ENCODE results near the gene ATXN10. TPM values are rescaled to one million over a fixed set of nuclear protein-coding genes. Genes with fewer than 3 reads are reported as not detected.

ATXN10 gene
- total and polyA plus RNA-seq, 2 experiments from 2014 or later = 99.0 to 163 TPM

- TF ChIP-seq REST (IDR thresholded peaks at IDR 0.05; ENCODE audit: unreplicated experiment) (no peak), JUNB (IDR thresholded peaks at IDR 0.05; ENCODE audit: unreplicated experiment) (no peak), ZNF114 (CRISPR knock-in tag; IDR thresholded peaks at IDR 0.05) (no peak), ETS1 (IDR thresholded peaks at IDR 0.05) (no peak), ZNF331 (CRISPR knock-in tag; IDR thresholded peaks at IDR 0.05; ENCODE audit: low read depth) (no peak), CTCF (conservative IDR thresholded peaks at IDR 0.05; ENCODE audit: low read depth in 2 of 2) (no peak), EZH2 (IDR thresholded peaks at IDR 0.05; ENCODE audit: low read depth, unreplicated experiment) (no peak), EZH2phosphoT487 (IDR thresholded peaks at IDR 0.05; ENCODE audit: unreplicated experiment) (no peak), STAT1 (IDR thresholded peaks at IDR 0.05; ENCODE audit: unreplicated experiment) (no peak)
Measured at GRCh38 chr22:45740236-45740635, 68.6 kb downstream of the ATXN10 start (continued).

GRCh38 chr22:45742866-45743450 is 71.3 kb downstream of the ATXN10 start:
- Histone ChIP-seq H3K79me2 (replicated peaks; ENCODE audit: insufficient read depth) (peaks cover 12% of the 10 kb centered on the region; the same call in 1 of the 2 replicates), H3F3A (replicated peaks; ENCODE audit: low read depth) (no peaks in the 10 kb centered on the region), H3K4me1 (ENCODE audit: insufficient read depth) (no peaks in the 10 kb centered on the region), H3K9me2 (ENCODE audit: insufficient read depth) (no peaks in the 10 kb centered on the region), H3K36me3 (ENCODE audit: insufficient read depth) (peaks cover 14% of the 10 kb centered on the region), H3K27ac (ENCODE audit: low read depth) (peak overlapping the region; percentile 67; the same call in 1 of the 2 replicates), H3K4me2 (no peak overlapping the region), H3K27me3 (ENCODE audit: insufficient read depth) (no peaks in the 10 kb centered on the region), H4K20me1 (replicated peaks; ENCODE audit: insufficient read depth) (0 out of 2 replicates have a peak, but pooled peaks cover 5% of the 10 kb centered on the region), H2AFZ (no peak overlapping the region), H3K4me3 (no peak overlapping the region)
- Mint-ChIP-seq H3K4me1 (peaks cover 7% of the 10 kb centered on the region; the same call in 2 of the 3 replicates), H3K36me3 (ENCODE audit: low read depth) (peaks cover 43% of the 10 kb centered on the region), H3K27ac (peak overlapping the region; percentile 43; the same call in 1 of the 2 replicates), H3K4me3 (no peak overlapping the region), H3K9me3 (no peaks in the 10 kb centered on the region), H3K27me3 (ENCODE audit: insufficient read depth, low read depth, poor library complexity) (no peaks in the 10 kb centered on the region)
- DNase-seq (ENCODE audit: low spot score) = no peak
- no peak for ATAC-seq
- no peak for TF ChIP-seq CTCF (conservative IDR thresholded peaks at IDR 0.05; ENCODE audit: low read depth in 2 of 2)
- no peak for TF ChIP-seq POLR2AphosphoS5 (IDR thresholded peaks at IDR 0.05; ENCODE audit: low read depth)
- no peak for TF ChIP-seq JUNB (IDR thresholded peaks at IDR 0.05; ENCODE audit: unreplicated experiment)
- no peak for TF ChIP-seq ZNF331 (CRISPR knock-in tag; IDR thresholded peaks at IDR 0.05; ENCODE audit: low read depth)
- no peak for TF ChIP-seq ETS1 (IDR thresholded peaks at IDR 0.05)
- TF ChIP-seq NANOG (IDR thresholded peaks at IDR 0.05; ENCODE audit: borderline replicate concordance) = no peak
- no peak for TF ChIP-seq EZH2 (IDR thresholded peaks at IDR 0.05; ENCODE audit: low read depth, unreplicated experiment)

Measured in GM23338 (cell line).